ENCODE data around the gene CIDEC. TPM values are rescaled to one million over a fixed set of nuclear protein-coding genes. Genes with fewer than 3 reads are reported as not detected.

The CIDEC gene
- total RNA-seq, 4 donors from 2014 or later, result 0.78 to 2.4 (median 1.0) TPM

DNA sequence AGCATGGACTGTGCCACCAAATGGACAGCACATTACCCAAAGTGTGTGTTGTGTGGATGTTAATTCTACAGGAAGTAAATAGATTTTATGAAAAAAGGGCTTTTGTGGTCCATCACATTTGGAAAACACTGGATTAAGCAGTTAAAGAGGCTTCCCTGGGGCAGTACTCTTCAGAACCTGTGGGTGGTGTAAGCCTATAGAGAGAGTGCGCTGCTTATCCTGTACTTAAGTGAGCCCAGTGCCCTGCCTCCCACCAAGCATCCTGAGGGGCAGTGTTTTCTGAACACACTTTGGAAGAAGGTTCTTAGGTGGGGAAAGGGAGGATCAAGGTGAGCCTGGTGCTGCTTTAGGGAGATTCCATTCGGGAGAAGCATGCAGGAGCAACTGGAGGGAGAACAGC lies 59.1 kb downstream of the CIDEC start:
- Histone ChIP-seq H3K4me3 (no peak overlapping the region), H3K36me3 (peaks cover 0 to 33% (median 16%) of the 10 kb centered on the region in 4 donors), H3K4me1 (no peaks in the 10 kb centered on the region), H3K27ac (replicated peaks in 1 of 4) (no peak overlapping the region), H3K9me3 (no peaks in the 10 kb centered on the region), H3K27me3 (no peaks in the 10 kb centered on the region)
- no peak for TF ChIP-seq POLR2AphosphoS5 (IDR thresholded peaks at IDR 0.05)
- TF ChIP-seq, protein P1, sequence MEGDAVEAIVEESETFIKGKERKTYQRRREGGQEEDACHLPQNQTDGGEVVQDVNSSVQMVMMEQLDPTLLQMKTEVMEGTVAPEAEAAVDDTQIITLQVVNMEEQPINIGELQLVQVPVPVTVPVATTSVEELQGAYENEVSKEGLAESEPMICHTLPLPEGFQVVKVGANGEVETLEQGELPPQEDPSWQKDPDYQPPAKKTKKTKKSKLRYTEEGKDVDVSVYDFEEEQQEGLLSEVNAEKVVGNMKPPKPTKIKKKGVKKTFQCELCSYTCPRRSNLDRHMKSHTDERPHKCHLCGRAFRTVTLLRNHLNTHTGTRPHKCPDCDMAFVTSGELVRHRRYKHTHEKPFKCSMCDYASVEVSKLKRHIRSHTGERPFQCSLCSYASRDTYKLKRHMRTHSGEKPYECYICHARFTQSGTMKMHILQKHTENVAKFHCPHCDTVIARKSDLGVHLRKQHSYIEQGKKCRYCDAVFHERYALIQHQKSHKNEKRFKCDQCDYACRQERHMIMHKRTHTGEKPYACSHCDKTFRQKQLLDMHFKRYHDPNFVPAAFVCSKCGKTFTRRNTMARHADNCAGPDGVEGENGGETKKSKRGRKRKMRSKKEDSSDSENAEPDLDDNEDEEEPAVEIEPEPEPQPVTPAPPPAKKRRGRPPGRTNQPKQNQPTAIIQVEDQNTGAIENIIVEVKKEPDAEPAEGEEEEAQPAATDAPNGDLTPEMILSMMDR (IDR thresholded peaks at IDR 0.05), result peak in 1 of 3 experiments; percentile 12
- no peak for TF ChIP-seq EP300 (IDR thresholded peaks at IDR 0.05)
- intact Hi-C loops (cut with DNase I), result no loop called here
- DNase-seq (ENCODE audit: extremely low spot score), result no peak
- WGBS, result 90% methylated on average over 1 of the region's 2 CpGs

DNA sequence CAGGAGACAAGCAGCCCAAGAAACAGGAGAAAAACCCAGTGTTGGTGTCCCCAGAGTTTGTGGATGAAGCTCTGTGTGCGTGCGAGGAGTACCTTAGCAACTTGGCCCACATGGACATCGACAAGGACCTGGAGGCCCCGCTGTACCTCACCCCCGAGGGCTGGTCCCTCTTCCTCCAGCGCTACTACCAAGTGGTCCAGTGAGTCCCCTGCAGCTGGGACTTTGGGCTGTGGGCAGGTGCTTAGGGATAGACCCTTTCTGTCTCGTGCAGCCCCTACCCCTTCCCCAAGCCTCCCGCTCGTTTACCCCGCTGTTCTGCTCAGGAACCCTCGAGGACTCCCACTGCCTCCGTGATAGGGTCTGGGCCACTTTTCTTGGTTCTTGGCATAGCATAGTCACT lies 59.5 kb downstream of the CIDEC start:
- Histone ChIP-seq H3K27me3 (no peaks in the 10 kb centered on the region), H3K4me3 (no peak overlapping the region), H3K4me1 (no peaks in the 10 kb centered on the region), H3K36me3 (peaks cover 0 to 34% (median 18%) of the 10 kb centered on the region in 4 donors), H3K9me3 (no peaks in the 10 kb centered on the region), H3K27ac (replicated peaks in 1 of 4) (no peak overlapping the region)
- intact Hi-C loops (cut with DNase I), result no loop called here
- DNase-seq (ENCODE audit: extremely low spot score), result no peak
- TF ChIP-seq POLR2A (IDR thresholded peaks at IDR 0.05; ENCODE audit: low read depth) (no peak), POLR2AphosphoS5 (IDR thresholded peaks at IDR 0.05) (no peak), EP300 (IDR thresholded peaks at IDR 0.05) (no peak)
- TF ChIP-seq, protein P1 (IDR thresholded peaks at IDR 0.05), result no peak
- WGBS, result 93% methylated on average over 12 of the region's 12 CpGs

DNA sequence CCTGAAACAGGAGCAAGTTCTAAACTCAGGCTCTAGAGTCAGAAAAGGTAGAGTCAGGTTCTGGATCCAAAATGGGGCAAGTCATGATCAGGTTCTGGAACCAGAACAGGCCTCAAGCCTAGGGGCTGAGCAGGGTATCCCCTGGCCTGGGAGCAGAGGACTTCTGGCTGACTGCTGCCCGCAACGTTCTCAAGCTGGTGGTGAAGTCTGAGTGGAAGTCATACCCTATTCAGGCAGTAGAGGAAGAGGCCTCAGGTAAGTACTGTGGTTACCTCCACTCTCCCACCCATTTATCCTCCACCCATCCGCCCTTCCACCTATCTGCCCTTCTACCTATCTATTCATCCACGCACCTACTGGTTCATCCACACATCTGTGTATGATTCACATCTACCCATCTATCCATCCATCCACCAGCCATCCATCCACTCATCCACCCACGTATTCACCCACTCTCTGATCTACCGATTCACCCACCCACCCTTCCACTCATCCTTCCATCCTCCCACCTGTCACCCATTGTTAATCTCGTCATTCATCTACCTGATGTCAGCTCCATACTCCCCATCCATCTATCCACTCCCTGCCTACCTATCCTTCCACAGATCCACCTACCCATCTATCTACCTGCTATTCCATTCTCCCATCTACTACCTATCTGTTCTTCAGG lies 61.3 kb downstream of the CIDEC start:
- 90% methylated on average over 7 of the region's 7 CpGs for WGBS
- intact Hi-C loops (cut with DNase I), result no loop called here
- TF ChIP-seq, protein P1 (IDR thresholded peaks at IDR 0.05), result no peak
- TF ChIP-seq POLR2A (IDR thresholded peaks at IDR 0.05; ENCODE audit: low read depth) (no peak), EP300 (IDR thresholded peaks at IDR 0.05) (no peak)

DNA sequence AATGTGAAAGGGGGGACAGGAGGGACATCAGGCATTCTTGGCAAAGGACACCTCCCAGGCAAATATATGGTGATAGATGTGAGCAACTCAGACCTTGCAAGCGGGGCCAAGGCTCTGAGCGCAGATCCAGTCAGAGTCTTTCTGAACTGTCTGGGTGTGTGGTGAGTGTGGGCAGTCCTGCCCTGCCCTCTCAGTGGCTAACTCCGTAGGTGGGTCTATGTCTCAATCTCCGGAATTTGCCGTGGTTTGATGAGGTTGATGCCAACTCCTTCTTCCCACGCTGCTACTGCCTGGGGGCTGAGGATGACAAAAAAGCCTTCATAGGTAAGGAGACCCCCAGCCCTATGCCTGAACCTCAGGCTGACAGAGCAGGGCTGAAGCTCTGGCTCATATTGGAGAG lies 62.6 kb downstream of the CIDEC start:
- Histone ChIP-seq H3K27ac (replicated peaks in 1 of 4) (no peak overlapping the region), H3K9me3 (no peaks in the 10 kb centered on the region), H3K27me3 (no peaks in the 10 kb centered on the region), H3K4me3 (no peak overlapping the region), H3K36me3 (peaks cover 0 to 59% (median 27%) of the 10 kb centered on the region in 4 donors), H3K4me1 (no peaks in the 10 kb centered on the region)
- DNase-seq (ENCODE audit: extremely low spot score), result no peak
- 85% methylated on average over 5 of the region's 6 CpGs for WGBS
- TF ChIP-seq POLR2AphosphoS5 (IDR thresholded peaks at IDR 0.05), result no peak
- intact Hi-C loops (cut with DNase I), result no loop called here

More for the DNA sequence above, 61.3 kb downstream of the CIDEC start:
- Histone ChIP-seq H3K4me1 (no peaks in the 10 kb centered on the region), H3K27ac (replicated peaks in 1 of 4) (no peak overlapping the region), H3K4me3 (no peak overlapping the region), H3K9me3 (no peaks in the 10 kb centered on the region), H3K27me3 (no peaks in the 10 kb centered on the region), H3K36me3 (peaks cover 0 to 49% (median 25%) of the 10 kb centered on the region in 4 donors)
- DNase-seq (ENCODE audit: extremely low spot score), result no peak

Small RNAs within 50 kb of the gene (small RNA-seq; reads per million reads assigned to genes)
- 0 reads per million in 3 donors for gene RNU6-882P

Other genes starting within 250 kb of the CIDEC start
- 10 to 100 TPM; 14.1 to 27.3 (median 21.1) TPM for gene MTMR14, start 230.7 kb downstream of the CIDEC start, total RNA-seq
- gene CPNE9, start 176.4 kb downstream of the CIDEC start, total RNA-seq, result under 1 TPM in 2 of 4 donors, not detected in 2; 0.33 to 0.42 TPM
- 10 to 100 TPM; 16.2 to 23.3 (median 21.1) TPM for gene BRPF1, start 148.5 kb downstream of the CIDEC start, total RNA-seq
- gene OGG1, start 130.3 kb downstream of the CIDEC start, total RNA-seq, result 10 to 100 TPM; 18.6 to 28.3 (median 24.9) TPM
- 10 to 100 TPM; 53.6 to 78.9 (median 70.2) TPM for gene CAMK1, start 110.3 kb downstream of the CIDEC start, total RNA-seq
- 10 to 100 TPM; 64.4 to 80.9 (median 74.6) TPM for gene TADA3, start 87.8 kb downstream of the CIDEC start, total RNA-seq
- gene ARPC4, start 87.2 kb downstream of the CIDEC start, total RNA-seq, result 100 to 1,000 TPM; 129 to 191 (median 164) TPM
- gene TTLL3, start 70.0 kb downstream of the CIDEC start, total RNA-seq, result 10 to 100 TPM; 15.5 to 56.5 (median 25.6) TPM
- gene RPUSD3, start 36.2 kb downstream of the CIDEC start, total RNA-seq, result 10 to 100 TPM; 33.0 to 48.1 (median 45.0) TPM
- gene JAGN1, start 10.4 kb upstream of the CIDEC start, total RNA-seq, result 10 to 100 TPM; 17.9 to 39.8 (median 26.4) TPM
- 1 to 10 TPM in 3 of 4 donors, under 1 TPM in 1; 0.99 to 1.7 (median 1.2) TPM for gene IL17RE, start 22.6 kb upstream of the CIDEC start, total RNA-seq
- gene IL17RC, start 36.8 kb upstream of the CIDEC start, total RNA-seq, result 10 to 100 TPM; 40.3 to 60.4 (median 51.3) TPM
- gene CRELD1, start 53.6 kb upstream of the CIDEC start, total RNA-seq, result 10 to 100 TPM; 38.6 to 62.9 (median 52.0) TPM
- gene PRRT3, start 72.2 kb upstream of the CIDEC start, total RNA-seq, result 1 to 10 TPM in 3 of 4 donors, under 1 TPM in 1; 0.83 to 2.5 (median 2.0) TPM
- gene EMC3, start 106.6 kb upstream of the CIDEC start, total RNA-seq, result 10 to 100 TPM; 36.5 to 72.6 (median 56.1) TPM
- gene FANCD2, start 146.2 kb upstream of the CIDEC start, total RNA-seq, result 1 to 10 TPM in 2 of 4 donors, under 1 TPM in 2; 0.52 to 2.3 (median 1.1) TPM
- not detected for gene FANCD2OS, start 228.0 kb upstream of the CIDEC start, total RNA-seq
- 100 to 1,000 TPM; 107 to 148 (median 142) TPM for gene BRK1, start 235.4 kb upstream of the CIDEC start, total RNA-seq

Measured in esophagus muscularis mucosa (tissue), 4 donors.